PC-3 (cell line): ENCODE data around the gene TRIB2. TPM values are rescaled to one million over a fixed set of nuclear protein-coding genes. Genes with fewer than 3 reads are reported as not detected.

ENCODE experiments used
- ATAC-seq: fragments of 200-7000 bp; cut with Tn5 transposase; 2 replicates; pipeline ENCODE4 v1.9.1; 2020; ENCODE audit warnings: mild to moderate bottlenecking, moderate library complexity
- BruUV-seq: library from RNA; stranded (reverse); fragments of 400-500 nt; replicated peaks from 2 replicates; lab custom pipeline; 2021; lab: Mats Ljungman, UMichigan
- CTCF ChIA-PET: fragments of 300-600 bp; sonication (Branson Sonifier 250); formaldehyde crosslinking; loops from one replicate; lab custom pipeline; 2022; ENCODE audit warnings: antibody characterized with exemption; lab: Charles Lee
- POLR2A ChIA-PET: fragments of 300-600 bp; sonication (Branson Sonifier 250); formaldehyde crosslinking; loops from one replicate; lab custom pipeline; 2022; ENCODE audit warnings: antibody characterized with exemption; ENCODE audit not compliant: unreplicated experiment; lab: Charles Lee
- DNase-seq: peaks from one replicate; pipeline ENCODE4 v3.0.0-alpha.2; 2015
- H2AFZ ChIP-seq: fragments of 300-600 bp; sonication (generic); 2 replicates; pipeline ENCODE4 v1.6.0; 2016; ENCODE audit warnings: antibody characterized with exemption, low read length
- H3F3A ChIP-seq: fragments of 300-600 bp; sonication (generic); one replicate; pipeline ENCODE4 v1.6.0; 2017; ENCODE audit warnings: antibody characterized with exemption, low read length, control low read depth, mild to moderate bottlenecking; ENCODE audit not compliant: unreplicated experiment
- H3K27ac ChIP-seq: fragments of 300-600 bp; sonication (generic); 2 replicates; pipeline ENCODE4 v1.5.1; 2016; ENCODE audit warnings: mild to moderate bottlenecking, low read length
- H3K27me3 ChIP-seq: fragments of 300-600 bp; sonication (generic); 2 replicates; pipeline ENCODE4 v1.6.1; 2016; ENCODE audit warnings: low read length, mixed read lengths
- H3K36me3 ChIP-seq: fragments of 300-600 bp; sonication (generic); 2 replicates; pipeline ENCODE4 v1.6.1; 2016; ENCODE audit warnings: low read depth, mixed run types, low read length, mixed read lengths
- H3K4me1 ChIP-seq: fragments of 300-600 bp; sonication (generic); 2 replicates; pipeline ENCODE4 v1.5.1; 2016; ENCODE audit warnings: low read length; ENCODE audit not compliant: insufficient read depth
- H3K4me2 ChIP-seq: fragments of 300-600 bp; sonication (generic); 2 replicates; pipeline ENCODE4 v1.6.0; 2016; ENCODE audit warnings: low read length
- H3K4me3 ChIP-seq: fragments of 300-600 bp; sonication (generic); 2 replicates; pipeline ENCODE4 v1.5.1; 2016; ENCODE audit warnings: mild to moderate bottlenecking, low read length, mixed read lengths
- H3K79me2 ChIP-seq: fragments of 300-600 bp; sonication (generic); 2 replicates; pipeline ENCODE4 v1.6.1; 2017; ENCODE audit warnings: low read length, mixed read lengths
- H3K9ac ChIP-seq: fragments of 300-600 bp; sonication (generic); 2 replicates; pipeline ENCODE4 v1.6.0; 2016; ENCODE audit warnings: mild to moderate bottlenecking, low read length
- H3K9me2 ChIP-seq: fragments of 300-600 bp; sonication (generic); replicated peaks from 2 replicates; pipeline ENCODE4 v1.6.1; 2016; ENCODE audit warnings: mixed run types, low read length, mixed read lengths
- H3K9me3 ChIP-seq: fragments of 300-600 bp; sonication (generic); 2 replicates; pipeline ENCODE4 v1.6.1; 2016; ENCODE audit warnings: low read length, mixed read lengths
- H4K20me1 ChIP-seq: fragments of 300-600 bp; sonication (generic); 2 replicates; pipeline ENCODE4 v1.6.1; 2016; ENCODE audit warnings: low read length, mixed read lengths
- CTCF ChIP-seq: fragments of 300-600 bp; sonication (generic); conservative IDR thresholded peaks from 2 replicates; pipeline ENCODE4 v1.5.1; 2017; ENCODE audit warnings: antibody characterized with exemption, low read depth, mild to moderate bottlenecking, low read length
- EZH2 ChIP-seq: fragments of 300-600 bp; sonication (generic); IDR thresholded peaks from one replicate; pipeline ENCODE4 v1.6.1; 2017; ENCODE audit warnings: antibody characterized with exemption, mild to moderate bottlenecking, low read length; ENCODE audit not compliant: unreplicated experiment
- EZH2phosphoT487 ChIP-seq: fragments of 300-600 bp; sonication (generic); IDR thresholded peaks from 2 replicates; pipeline ENCODE4 v1.6.1; 2018; ENCODE audit warnings: mild to moderate bottlenecking, antibody characterized with exemption, low read length, borderline replicate concordance
- intact Hi-C: fragments of 100-400 bp; cut with micrococcal nuclease; formaldehyde crosslinking; loops from 2 replicates; pipeline ENCODE4 v1.9.0; 2023
- total RNA-seq: library from RNA; depleted of rRNA; stranded (reverse); fragments of >200 nt; gene quantifications from 2 replicates; pipeline ENCODE4 v1.2.3, GENCODE V29; 2014

Gene TRIB2
- total RNA-seq, 1 experiment from 2014 or later = 35.2 TPM

GRCh38 chr2:12688893-12689292, 27.8 kb upstream of the TRIB2 start:
- no peak for TF ChIP-seq EZH2phosphoT487
- no peak for TF ChIP-seq CTCF
- no peak for TF ChIP-seq EZH2
- intact Hi-C loops = no loop called here
- ChIA-PET CTCF (no interaction called here), POLR2A (interaction anchor here (0.6 kb wide), 1 partner anchor 122 kb away, joined by 3 read pairs; no protein-coding TSS in a partner anchor)
- no peak overlapping the region for H3K27ac ChIP-seq
- H3K4me1 ChIP-seq = peaks cover 40% of the 10 kb centered on the region
- no peak overlapping the region for H3K4me3 ChIP-seq
- H4K20me1 ChIP-seq = no peaks in the 10 kb centered on the region
- 0 out of 2 replicates have a peak, but pooled peaks cover 11% of the 10 kb centered on the region for H3K9me3 ChIP-seq
- H3K4me2 ChIP-seq = no peak overlapping the region
- no peaks in the 10 kb centered on the region for H3K36me3 ChIP-seq
- no peak for DNase-seq
- no peak for ATAC-seq
- H2AFZ ChIP-seq = no peak overlapping the region
- H3K9ac ChIP-seq = no peak overlapping the region
- no peaks in the 10 kb centered on the region for H3K79me2 ChIP-seq
- no peaks in the 10 kb centered on the region for H3F3A ChIP-seq
- H3K27me3 ChIP-seq = no peaks in the 10 kb centered on the region
- H3K9me2 ChIP-seq = no peaks in the 10 kb centered on the region
- no TSS peak for BruUV-seq

- intact Hi-C loops = no loop called here
- Histone ChIP-seq H3K9me3 (0 out of 2 replicates have a peak, but pooled peaks cover 11% of the 10 kb centered on the region), H3K36me3 (no peaks in the 10 kb centered on the region), H4K20me1 (no peaks in the 10 kb centered on the region), H3K9ac (no peak overlapping the region), H2AFZ (no peak overlapping the region), H3K4me2 (no peak overlapping the region), H3F3A (no peaks in the 10 kb centered on the region), H3K9me2 (no peaks in the 10 kb centered on the region), H3K79me2 (no peaks in the 10 kb centered on the region), H3K27me3 (no peaks in the 10 kb centered on the region), H3K4me1 (peaks cover 15% of the 10 kb centered on the region), H3K4me3 (no peak overlapping the region), H3K27ac (no peak overlapping the region)
- no peak for ATAC-seq
- CTCF ChIA-PET = interaction anchor here (0.5 to 0.6 kb wide), 2 partner anchors 70 to 337 kb away, joined by 3 to 4 read pairs; no protein-coding TSS in a partner anchor
- no TSS peak for BruUV-seq
- TF ChIP-seq EZH2phosphoT487 (no peak), EZH2 (no peak), CTCF (no peak)
- DNase-seq = no peak
- POLR2A ChIA-PET = no interaction called here
These were observed 23.2 kb upstream of the TRIB2 start for GRCh38 chr2:12693509-12693908.

- no TSS peak for BruUV-seq
- POLR2A ChIA-PET = no interaction called here
- H3K4me1 ChIP-seq = peaks cover 15% of the 10 kb centered on the region
- CTCF ChIA-PET = no interaction called here
- H2AFZ ChIP-seq = no peak overlapping the region
- H3K79me2 ChIP-seq = no peaks in the 10 kb centered on the region
- H3K4me3 ChIP-seq = no peak overlapping the region
- no peak overlapping the region for H3K4me2 ChIP-seq
- H3K9ac ChIP-seq = no peak overlapping the region
- H3K9me3 ChIP-seq = 0 out of 2 replicates have a peak, but pooled peaks cover 11% of the 10 kb centered on the region
- ATAC-seq (no peak), DNase-seq (no peak)
- H3F3A ChIP-seq = no peaks in the 10 kb centered on the region
- no peak overlapping the region for H3K27ac ChIP-seq
- TF ChIP-seq CTCF = no peak
- TF ChIP-seq EZH2 = no peak
- TF ChIP-seq EZH2phosphoT487 = no peak
- H3K9me2 ChIP-seq = no peaks in the 10 kb centered on the region
- no peaks in the 10 kb centered on the region for H4K20me1 ChIP-seq
- intact Hi-C loops = no loop called here
- no peaks in the 10 kb centered on the region for H3K36me3 ChIP-seq
- no peaks in the 10 kb centered on the region for H3K27me3 ChIP-seq
These were observed 21.6 kb upstream of the TRIB2 start for GRCh38 chr2:12694990-12695774.
